H9 (cell line): ENCODE results near the gene ZNF821. TPM values are rescaled to one million over a fixed set of nuclear protein-coding genes. Genes with fewer than 3 reads are reported as not detected.
"Not testable (repeated sequence)": the region's sequence is repeated elsewhere in the genome, so short reads cannot be mapped to it uniquely, and the experiment has no call there.

Experiments used
- DNase-seq: peaks from one replicate; pipeline ENCODE4 v3.0.0-alpha.2; 2017
- H2AFZ ChIP-seq: one replicate; pipeline ENCODE4 v1.6.1; 2013; ENCODE audit warnings: mild to moderate bottlenecking, low read length, control low read depth, moderate library complexity
- H2AK5ac ChIP-seq: 2 replicates; pipeline ENCODE4 v1.6.1; 2013; ENCODE audit warnings: low read length, control low read depth, mixed read lengths; ENCODE audit not compliant: insufficient read length
- H2BK120ac ChIP-seq: one replicate; pipeline ENCODE4 v1.6.1; 2013; ENCODE audit warnings: low read depth, mild to moderate bottlenecking, low read length, control low read depth, inconsistent platforms; ENCODE audit not compliant: poor library complexity, severe bottlenecking
- H2BK12ac ChIP-seq: 2 replicates; pipeline ENCODE4 v1.6.1; 2013; ENCODE audit warnings: low read length, control low read depth, mixed read lengths, low read depth; ENCODE audit not compliant: insufficient read length
- H2BK15ac ChIP-seq: 2 replicates; pipeline ENCODE4 v1.6.1; 2013; ENCODE audit warnings: low read depth, low read length, control low read depth
- H2BK20ac ChIP-seq: one replicate; pipeline ENCODE4 v1.6.1; 2013; ENCODE audit warnings: low read depth, mild to moderate bottlenecking, low read length, control low read depth, inconsistent platforms; ENCODE audit not compliant: poor library complexity, severe bottlenecking
- H2BK5ac ChIP-seq: 2 replicates; pipeline ENCODE4 v1.6.1; 2013; ENCODE audit warnings: low read length, control low read depth, mixed read lengths; ENCODE audit not compliant: insufficient read length
- H3K14ac ChIP-seq: 2 replicates; pipeline ENCODE4 v1.6.1; 2013; ENCODE audit warnings: low read length, control low read depth; ENCODE audit not compliant: insufficient read depth
- H3K18ac ChIP-seq: 2 replicates; pipeline ENCODE4 v1.6.1; 2013; ENCODE audit warnings: low read depth, mild to moderate bottlenecking, mixed read lengths, low read length, control low read depth; ENCODE audit not compliant: insufficient read length
- H3K23ac ChIP-seq: 2 replicates; pipeline ENCODE4 v1.6.1; 2013; ENCODE audit warnings: low read length, control low read depth, mixed read lengths, low read depth; ENCODE audit not compliant: insufficient read length
- H3K23me2 ChIP-seq: 2 replicates; pipeline ENCODE4 v1.6.1; 2013; ENCODE audit warnings: low read depth, mild to moderate bottlenecking, mixed read lengths, low read length, control low read depth; ENCODE audit not compliant: insufficient read length, poor library complexity, severe bottlenecking
- H3K27ac ChIP-seq: 2 replicates; pipeline ENCODE4 v1.5.1; 2013; ENCODE audit warnings: low read length, control low read depth, mixed read lengths, low read depth; ENCODE audit not compliant: insufficient read length
- H3K27me3 ChIP-seq: 2 replicates; pipeline ENCODE4 v1.6.1; 2013; ENCODE audit warnings: low read length, control low read depth, inconsistent platforms; ENCODE audit not compliant: insufficient read depth
- H3K4ac ChIP-seq: 2 replicates; pipeline ENCODE4 v1.6.1; 2013; ENCODE audit warnings: low read depth, mild to moderate bottlenecking, control low read depth, inconsistent platforms, low read length, moderate library complexity
- H3K4me1 ChIP-seq: 2 replicates; pipeline ENCODE4 v1.6.1; 2013; ENCODE audit warnings: low read length, control low read depth, inconsistent platforms; ENCODE audit not compliant: insufficient read depth
- H3K4me2 ChIP-seq: 2 replicates; pipeline ENCODE4 v1.6.1; 2013; ENCODE audit warnings: low read length, control low read depth, mixed read lengths; ENCODE audit not compliant: insufficient read length, insufficient read depth
- H3K56ac ChIP-seq: 2 replicates; pipeline ENCODE4 v1.6.1; 2013; ENCODE audit warnings: low read depth, mild to moderate bottlenecking, mixed read lengths, low read length, control low read depth; ENCODE audit not compliant: insufficient read length
- H3K79me1 ChIP-seq: 2 replicates; pipeline ENCODE4 v1.6.1; 2013; ENCODE audit warnings: low read depth, mild to moderate bottlenecking, moderate library complexity, low read length, control low read depth, inconsistent platforms; ENCODE audit not compliant: insufficient read depth, poor library complexity, severe bottlenecking
- H3K79me2 ChIP-seq: 2 replicates; pipeline ENCODE4 v1.6.1; 2013; ENCODE audit warnings: low read length, control low read depth, inconsistent platforms; ENCODE audit not compliant: insufficient read depth
- H3K9ac ChIP-seq: 2 replicates; pipeline ENCODE4 v1.6.1; 2013; ENCODE audit warnings: low read length, control low read depth, mixed read lengths; ENCODE audit not compliant: insufficient read length; ENCODE audit errors: extremely low read depth
- H3K9me3 ChIP-seq: one replicate; pipeline ENCODE4 v1.6.1; 2013; ENCODE audit warnings: low read depth, low read length, inconsistent platforms; ENCODE audit not compliant: control insufficient read depth
- H3T11ph ChIP-seq: one replicate; pipeline ENCODE4 v1.6.1; 2013; ENCODE audit warnings: mild to moderate bottlenecking, low read length, control low read depth, inconsistent platforms
- H4K20me1 ChIP-seq: one replicate; pipeline ENCODE4 v1.6.1; 2013; ENCODE audit not compliant: control insufficient read depth, insufficient read length, insufficient read depth
- H4K5ac ChIP-seq: 2 replicates; pipeline ENCODE4 v1.6.1; 2013; ENCODE audit warnings: low read depth, mild to moderate bottlenecking, mixed read lengths, low read length, control low read depth; ENCODE audit not compliant: insufficient read length
- H4K8ac ChIP-seq: replicated peaks from 2 replicates; pipeline ENCODE4 v1.6.1; 2013; ENCODE audit warnings: low read length, control low read depth, mixed read lengths, low read depth; ENCODE audit not compliant: insufficient read length
- H4K91ac ChIP-seq: 2 replicates; pipeline ENCODE4 v1.6.1; 2013; ENCODE audit warnings: low read depth, mild to moderate bottlenecking, moderate library complexity, mixed read lengths, low read length, control low read depth; ENCODE audit not compliant: insufficient read length
- H3K27ac Mint-ChIP-seq, 3 experiments: 2 replicates in 2 of 3; 3 replicates in 1 of 3; pipeline ENCODE4 v1.8.0; 2020 to 2021; ENCODE audit warnings: mixed read lengths in 3 of 3, mild to moderate bottlenecking in 1 of 3, moderate library complexity in 1 of 3
- H3K27me3 Mint-ChIP-seq: 2 replicates; pipeline ENCODE4 v1.8.0; 2021; ENCODE audit warnings: low read depth, mild to moderate bottlenecking, moderate library complexity, mixed read lengths
- H3K36me3 Mint-ChIP-seq, 3 experiments: 2 replicates in 2 of 3; 3 replicates in 1 of 3; pipeline ENCODE4 v1.8.0; 2020 to 2021; ENCODE audit warnings: low read depth in 3 of 3, mixed read lengths in 3 of 3; ENCODE audit not compliant: insufficient read depth in 1 of 3
- H3K4me1 Mint-ChIP-seq, 2 experiments: 2 replicates each; pipeline ENCODE4 v1.8.0; 2020; ENCODE audit warnings: mixed read lengths in 2 of 2
- H3K4me3 Mint-ChIP-seq, 2 experiments: 2 replicates in 1 of 2; 3 replicates in 1 of 2; pipeline ENCODE4 v1.8.0; 2020 to 2021; ENCODE audit warnings: mild to moderate bottlenecking in 2 of 2, mixed read lengths in 2 of 2, moderate library complexity in 1 of 2
- H3K9me3 Mint-ChIP-seq, 2 experiments: 2 replicates in 1 of 2; 3 replicates in 1 of 2; pipeline ENCODE4 v1.8.0; 2020; ENCODE audit warnings: mild to moderate bottlenecking in 2 of 2, mixed read lengths in 2 of 2, moderate library complexity in 1 of 2
- CTCF ChIP-seq: fragments of 200-600 bp; sonication (generic); conservative IDR thresholded peaks from 3 replicates; pipeline ENCODE4 v1.8.0; 2021; ENCODE audit warnings: antibody characterized with exemption, mild to moderate bottlenecking
- WGBS: extraction: QIAGEN DNeasy Blood & Tissue Kit; methylation state at CpG from one replicate; pipeline ENCODE4 v1.1.7; 2013; ENCODE audit warnings: missing lambda C conversion rate, low lambda C conversion rate, mixed read lengths; ENCODE audit not compliant: insufficient read length; ENCODE audit errors: extremely low coverage; 5-methylcytosine and 5-hydroxymethylcytosine counted together
- total RNA-seq: library from RNA; stranded (reverse); gene quantifications from 2 replicates; pipeline ENCODE4 v1.2.1, GENCODE V29; 2021

ZNF821 gene
- total RNA-seq, 1 experiment from 2014 or later: 12.5 TPM

- Histone ChIP-seq H3K27me3 (no peaks in the 10 kb centered on the region), H4K8ac (no peak overlapping the region), H3K23me2 (no peaks in the 10 kb centered on the region), H3T11ph (no peak overlapping the region), H4K91ac (no peak overlapping the region), H3K79me2 (no peaks in the 10 kb centered on the region), H3K27ac (no peak overlapping the region), H3K4me2 (no peak overlapping the region), H3K56ac (no peak overlapping the region), H3K9ac (no peak overlapping the region), H4K5ac (no peak overlapping the region), H2BK5ac (no peak overlapping the region), H2BK15ac (no peak overlapping the region), H3K9me3 (no peaks in the 10 kb centered on the region), H2BK20ac (no peak overlapping the region), H3K4ac (no peak overlapping the region), H3K79me1 (no peaks in the 10 kb centered on the region), H3K14ac (no peak overlapping the region), H3K23ac (no peak overlapping the region), H4K20me1 (no peaks in the 10 kb centered on the region), H2AK5ac (no peak overlapping the region), H3K18ac (no peak overlapping the region), H2AFZ (no peak overlapping the region), H2BK12ac (no peak overlapping the region), H2BK120ac (no peak overlapping the region), H3K4me1 (no peaks in the 10 kb centered on the region)
- H3K27ac Mint-ChIP-seq: no peak overlapping the region
- no peaks in the 10 kb centered on the region for H3K4me1 Mint-ChIP-seq
- H3K27me3 Mint-ChIP-seq: peaks cover 3% of the 10 kb centered on the region
- no peaks in the 10 kb centered on the region for H3K9me3 Mint-ChIP-seq
- H3K4me3 Mint-ChIP-seq: no peak overlapping the region
- no peaks in the 10 kb centered on the region for H3K36me3 Mint-ChIP-seq
- no peak for DNase-seq
- no CpG with 5 or more reads among the region's 3 CpGs for WGBS
- TF ChIP-seq CTCF: no peak
Measured at GRCh38 chr16:71834291-71834690, 49.7 kb downstream of the ZNF821 start.

GRCh38 chr16:71832112-71832511 lies 51.9 kb downstream of the ZNF821 start:
- not testable (repeated sequence) for H3K9me3 ChIP-seq, H3K9ac ChIP-seq, H3K79me2 ChIP-seq, H3K27me3 Mint-ChIP-seq, H3K27ac ChIP-seq, H3K18ac ChIP-seq, H4K20me1 ChIP-seq, H4K8ac ChIP-seq, H3K56ac ChIP-seq, H3K4me3 Mint-ChIP-seq, H2BK12ac ChIP-seq, H3K14ac ChIP-seq, H4K91ac ChIP-seq, H2BK20ac ChIP-seq, H2BK15ac ChIP-seq, H3K27ac Mint-ChIP-seq, H3K27me3 ChIP-seq, H2AFZ ChIP-seq, H3T11ph ChIP-seq, H3K79me1 ChIP-seq, H2BK120ac ChIP-seq, H3K23ac ChIP-seq, H2AK5ac ChIP-seq, H3K4me1 Mint-ChIP-seq, H3K9me3 Mint-ChIP-seq, H4K5ac ChIP-seq, H2BK5ac ChIP-seq, DNase-seq, H3K4ac ChIP-seq, H3K36me3 Mint-ChIP-seq, H3K23me2 ChIP-seq, H3K4me2 ChIP-seq, H3K4me1 ChIP-seq
- WGBS: no CpG with 5 or more reads among the region's 2 CpGs
